Fibroblast of the conjunctiva (primary cell): ENCODE data around the gene MEG3.
A peak's percentile ranks its signal among the peaks of the same experiment; 100 is the strongest.

Experiments used
- DNase-seq: peaks from one replicate; pipeline ENCODE4 v3.0.0-alpha.2; 2010; ENCODE audit warnings: low read depth

Gene MEG3

GRCh38 chr14:100865682-100866591, 40.0 kb downstream of the MEG3 start:
- no peak for DNase-seq

- no peak for DNase-seq
Observed at GRCh38 chr14:100866666-100867630, 41.0 kb downstream of the MEG3 start.

- DNase-seq, result no peak
Observed at GRCh38 chr14:100867631-100868315, 41.9 kb downstream of the MEG3 start.

GRCh38 chr14:100868621-100869370, 42.9 kb downstream of the MEG3 start:
- DNase-seq, result no peak

GRCh38 chr14:100871234-100872186, 45.6 kb downstream of the MEG3 start:
- peak; percentile 6 for DNase-seq

GRCh38 chr14:100872259-100873095, 46.6 kb downstream of the MEG3 start:
- DNase-seq, result no peak

- no peak for DNase-seq
Observed at GRCh38 chr14:100873096-100873482, 47.2 kb downstream of the MEG3 start.

- no peak for DNase-seq
Observed at GRCh38 chr14:100874051-100874410, 48.1 kb downstream of the MEG3 start.

- no peak for DNase-seq
Observed at GRCh38 chr14:100874411-100875091, 48.6 kb downstream of the MEG3 start.

- no peak for DNase-seq
Observed at GRCh38 chr14:100875126-100875525, 49.2 kb downstream of the MEG3 start.

GRCh38 chr14:100875861-100876590, 50.1 kb downstream of the MEG3 start:
- DNase-seq, result no peak

GRCh38 chr14:100878271-100879146, 52.6 kb downstream of the MEG3 start:
- DNase-seq, result no peak

GRCh38 chr14:100879194-100879593, 53.3 kb downstream of the MEG3 start:
- DNase-seq, result no peak

GRCh38 chr14:100879782-100880181, 53.9 kb downstream of the MEG3 start:
- no peak for DNase-seq

GRCh38 chr14:100880271-100881101, 54.6 kb downstream of the MEG3 start:
- DNase-seq, result no peak
